AG08396 (cell line): ENCODE data around the gene PEAK1.
"Not testable (repeated sequence)": the region's sequence is repeated elsewhere in the genome, so short reads cannot be mapped to it uniquely, and the experiment has no call there.

ENCODE experiments used
- DNase-seq: peaks from one replicate; pipeline ENCODE4 v3.0.0; 2012; ENCODE audit warnings: low spot score, mixed read lengths

PEAK1 gene

DNA sequence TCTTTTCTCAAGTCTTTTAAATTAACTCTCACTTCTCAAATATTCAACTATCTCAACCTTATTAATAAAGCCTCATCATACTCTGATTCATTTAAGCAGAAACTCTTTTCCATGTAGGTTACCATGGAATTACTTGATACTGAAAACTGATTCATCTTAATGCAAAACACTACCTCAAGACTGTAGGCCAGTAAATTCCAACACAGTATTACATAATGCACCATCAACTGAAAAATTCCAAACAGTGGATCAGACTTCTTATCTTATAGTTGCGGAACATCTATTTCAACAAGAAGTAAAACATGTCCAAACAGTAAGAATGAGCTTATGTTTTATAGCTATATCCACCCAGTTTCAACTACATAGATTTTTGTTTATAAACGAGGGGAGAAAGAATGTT is 124.5 kb downstream of the PEAK1 start:
- no peak for DNase-seq

GRCh38 chr15:77292969-77293558 is 126.8 kb downstream of the PEAK1 start:
- no peak for DNase-seq

DNA sequence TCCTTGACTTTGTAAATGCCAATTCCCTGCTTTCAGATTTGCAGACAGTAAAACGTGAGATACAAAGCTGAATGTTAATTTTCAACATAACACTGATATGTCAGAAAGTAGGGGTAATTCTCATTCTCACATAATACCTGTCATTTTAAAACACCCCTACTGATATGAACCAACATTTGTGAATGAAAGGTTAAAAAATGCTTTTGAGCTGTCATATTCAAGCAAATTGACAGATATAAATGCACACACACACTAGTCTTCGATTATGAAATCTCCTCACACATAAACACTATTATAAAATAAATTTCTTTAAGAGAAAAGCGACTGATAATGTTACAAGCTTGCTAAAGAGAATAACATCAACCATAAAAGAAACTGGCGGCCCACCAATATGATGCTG is 128.8 kb downstream of the PEAK1 start:
- DNase-seq: no peak

DNA sequence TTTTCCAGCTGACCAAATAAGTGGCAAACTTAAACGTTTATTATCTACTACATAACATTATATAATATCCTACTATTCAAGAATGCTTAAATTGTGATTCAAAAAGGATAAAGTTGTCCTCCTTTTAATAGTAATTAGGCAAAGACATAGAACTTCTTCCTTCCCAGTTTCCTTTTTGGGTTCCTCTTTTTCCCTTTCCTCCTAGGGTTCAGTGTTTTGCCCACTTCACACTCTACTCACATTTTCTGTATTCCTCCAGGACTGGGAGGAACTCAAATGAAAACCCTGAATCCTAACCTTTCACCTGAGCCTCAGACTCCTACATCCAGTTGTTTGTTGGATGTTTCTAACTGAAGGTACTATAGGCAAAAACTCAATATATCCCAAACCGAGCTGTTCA is 132.5 kb downstream of the PEAK1 start:
- no peak for DNase-seq

DNA sequence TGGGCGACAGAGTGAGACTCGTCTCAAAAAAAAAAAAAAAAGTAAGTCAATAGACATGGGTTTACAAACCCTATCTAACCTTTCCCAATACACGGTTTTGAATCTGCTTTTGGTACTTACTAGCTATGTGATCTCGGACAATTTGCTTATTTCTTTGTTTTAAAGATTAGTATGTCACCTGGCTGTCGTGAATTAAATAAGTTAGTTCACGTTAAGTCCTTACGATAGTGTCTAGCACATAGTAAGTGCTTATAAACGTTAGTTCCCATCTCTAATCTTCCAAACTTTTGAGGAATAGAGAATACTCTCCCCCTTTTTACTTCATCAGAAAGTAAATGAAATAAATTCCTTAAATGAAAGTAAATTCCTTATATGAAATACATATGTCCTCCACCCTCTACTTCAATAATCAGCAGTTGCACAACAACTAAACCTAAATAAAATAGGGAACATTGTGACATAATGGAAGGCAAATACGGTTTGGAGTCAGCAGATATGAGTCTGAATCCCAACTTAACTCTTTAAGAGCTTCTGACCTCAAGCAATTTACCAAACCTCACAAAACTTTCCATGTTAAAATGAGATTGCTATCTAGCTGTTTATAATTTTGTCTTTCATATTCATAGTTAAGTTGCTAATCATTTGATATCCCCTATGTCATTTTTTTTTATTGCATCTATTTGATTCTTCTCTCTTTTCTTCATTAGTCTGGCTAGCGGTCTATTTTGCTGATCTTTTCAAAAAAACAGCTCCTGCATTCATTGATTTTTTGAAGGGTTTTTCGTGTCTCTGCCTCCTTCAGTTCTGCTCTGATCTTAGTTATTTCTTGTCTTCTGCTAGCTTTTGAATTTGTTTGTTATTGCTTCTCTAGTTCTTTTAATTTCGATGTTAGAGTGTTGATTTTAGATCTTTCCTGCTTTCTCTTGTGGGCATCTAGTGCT is 134.6 kb downstream of the PEAK1 start:
- DNase-seq: no peak

DNA sequence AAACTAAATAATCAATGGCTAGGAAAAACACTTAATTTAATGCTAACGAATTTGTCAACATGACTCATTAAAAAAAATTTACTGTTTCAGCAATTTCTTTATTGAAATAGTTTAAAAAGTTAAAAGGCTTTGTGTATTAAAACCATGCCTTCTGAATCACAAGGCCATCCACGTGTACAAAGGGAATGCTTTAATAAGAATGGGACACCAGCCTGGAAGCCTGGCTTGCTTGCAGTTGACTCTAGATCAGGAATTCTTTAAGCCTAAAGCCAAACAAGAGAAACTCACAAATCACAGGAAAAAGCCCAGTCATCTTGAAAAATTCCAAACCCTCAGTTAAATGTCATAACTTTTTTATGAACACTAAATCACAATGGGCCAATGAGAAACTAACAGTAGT is 137.6 kb downstream of the PEAK1 start:
- DNase-seq: peak; percentile 58

- no peak for DNase-seq
Observed at GRCh38 chr15:77276943-77277342, 143.0 kb downstream of the PEAK1 start.

DNA sequence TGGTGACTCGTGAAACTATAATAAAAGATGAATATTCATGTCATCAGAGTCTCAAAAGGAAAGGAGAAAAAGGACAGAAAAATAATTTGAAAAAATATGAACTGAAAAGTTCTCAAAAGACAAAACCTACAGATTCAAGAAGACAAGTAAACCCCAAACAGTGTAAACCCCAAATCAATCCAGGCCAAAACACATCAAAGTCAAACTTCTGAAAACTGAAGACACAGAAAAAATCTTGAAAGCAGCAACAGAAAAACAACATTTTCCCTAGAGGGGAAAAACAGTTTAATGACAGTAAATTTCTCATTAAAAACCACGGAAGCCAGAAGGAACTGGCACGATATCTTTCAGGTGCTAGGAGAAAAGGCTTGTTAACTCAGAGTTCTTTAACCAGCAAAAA is 143.8 kb downstream of the PEAK1 start:
- no peak for DNase-seq

DNA sequence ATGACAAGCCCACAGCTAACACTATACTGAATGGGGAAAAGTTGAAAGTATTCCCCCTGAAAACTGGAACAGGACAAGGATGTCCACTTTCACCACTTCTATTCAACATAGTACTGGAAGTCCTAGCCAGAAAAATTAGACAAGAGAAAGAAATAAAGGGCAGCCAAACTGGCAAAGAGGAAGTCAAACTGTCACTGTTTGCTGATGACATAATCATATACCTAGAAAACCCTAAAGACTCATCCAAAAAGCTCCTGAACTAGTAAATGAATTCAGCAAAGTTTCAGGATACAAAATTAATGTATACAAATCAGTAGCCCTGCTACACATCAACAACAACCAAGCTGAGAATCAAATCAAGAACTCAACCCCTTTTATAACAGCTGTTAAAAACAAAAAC is 146.8 kb downstream of the PEAK1 start:
- not testable (repeated sequence) for DNase-seq

DNA sequence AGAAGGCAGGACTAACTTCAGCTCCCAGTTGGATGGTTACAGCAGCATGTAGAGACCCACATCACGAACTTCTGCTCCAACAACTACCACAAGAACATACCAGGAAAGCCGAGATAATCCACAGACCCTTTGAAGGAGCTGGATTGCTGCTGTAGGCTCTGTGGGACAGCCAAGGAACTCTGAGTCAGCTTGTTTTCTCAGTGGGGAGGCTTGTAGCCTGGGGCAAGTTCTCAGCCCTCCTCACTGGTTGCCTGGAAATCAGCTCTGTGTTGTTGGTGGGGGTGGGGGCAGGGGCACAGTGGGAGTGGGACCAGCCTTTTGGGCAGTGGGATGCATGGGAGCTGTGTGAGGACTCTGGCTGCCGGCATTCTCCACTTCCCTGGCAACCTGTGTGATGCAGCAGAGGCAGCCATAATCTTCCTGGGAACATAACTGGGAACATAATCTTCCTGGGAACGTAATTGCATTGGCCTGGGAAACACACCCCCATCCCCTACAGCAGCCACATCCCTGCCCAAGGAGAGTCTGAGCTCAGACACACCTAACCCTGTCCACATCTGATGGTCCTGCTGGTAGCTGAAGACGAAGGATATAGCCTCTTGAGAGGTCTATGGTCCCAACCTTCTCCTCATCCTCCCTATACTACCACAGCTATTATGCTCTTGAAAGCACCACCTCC is 153.1 kb downstream of the PEAK1 start:
- no peak for DNase-seq

- no peak for DNase-seq
Observed at GRCh38 chr15:77255385-77255784, 164.5 kb downstream of the PEAK1 start.

GRCh38 chr15:77251662-77252061 is 168.2 kb downstream of the PEAK1 start:
- no peak for DNase-seq

GRCh38 chr15:77247116-77247515 is 172.8 kb downstream of the PEAK1 start:
- no peak for DNase-seq

DNA sequence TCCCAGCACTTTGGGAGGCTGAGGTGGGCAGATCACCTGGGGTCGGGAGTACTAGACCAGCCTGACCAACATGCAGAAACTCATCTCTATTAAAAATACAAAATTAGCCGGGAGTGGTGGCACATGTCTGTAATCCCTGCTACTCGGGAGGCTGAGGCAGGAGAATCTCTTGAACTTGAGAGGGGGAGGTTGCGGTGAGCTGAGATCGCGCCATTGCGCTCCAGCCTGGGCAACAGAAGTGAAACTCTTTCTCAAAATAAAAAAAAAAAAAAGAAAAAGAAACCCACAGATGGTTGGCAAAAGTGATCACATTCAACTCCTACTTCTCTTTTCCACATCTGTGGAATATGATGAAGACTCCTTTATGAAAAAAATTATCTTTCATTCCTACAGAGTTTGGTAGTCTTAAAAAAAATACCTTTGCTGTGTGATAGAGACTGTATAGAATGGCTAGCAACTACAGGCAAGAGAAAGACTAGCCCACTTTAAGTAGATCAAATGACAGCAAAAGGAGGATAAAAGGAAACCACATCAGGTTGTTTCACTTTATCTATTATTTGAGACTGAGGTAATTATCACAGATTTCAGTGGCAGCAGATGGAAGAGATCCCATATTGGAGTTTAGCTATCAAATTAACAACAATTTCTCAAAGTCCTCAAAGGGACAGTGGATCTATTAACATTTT is 176.0 kb downstream of the PEAK1 start:
- no peak for DNase-seq

DNA sequence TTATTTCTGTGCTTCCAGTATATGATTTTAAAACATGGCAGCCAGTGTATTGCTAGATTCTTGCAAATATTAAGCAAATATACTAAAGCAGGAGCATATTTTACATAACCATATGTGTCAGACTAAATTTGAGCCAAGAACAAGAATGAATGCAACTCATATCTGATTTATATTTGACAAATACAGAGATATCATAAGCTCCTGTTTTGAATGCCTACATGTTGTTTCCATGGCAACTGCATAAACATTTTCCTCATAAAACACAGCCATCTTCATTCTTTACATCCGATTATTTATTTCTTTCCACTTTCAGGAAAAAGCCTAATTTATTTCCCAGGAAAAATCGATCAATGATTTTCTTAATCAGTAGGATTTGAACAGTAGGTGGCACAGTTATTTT is 176.8 kb downstream of the PEAK1 start:
- no peak for DNase-seq

GRCh38 chr15:77239882-77240608 is 179.9 kb downstream of the PEAK1 start:
- DNase-seq: no peak

DNA sequence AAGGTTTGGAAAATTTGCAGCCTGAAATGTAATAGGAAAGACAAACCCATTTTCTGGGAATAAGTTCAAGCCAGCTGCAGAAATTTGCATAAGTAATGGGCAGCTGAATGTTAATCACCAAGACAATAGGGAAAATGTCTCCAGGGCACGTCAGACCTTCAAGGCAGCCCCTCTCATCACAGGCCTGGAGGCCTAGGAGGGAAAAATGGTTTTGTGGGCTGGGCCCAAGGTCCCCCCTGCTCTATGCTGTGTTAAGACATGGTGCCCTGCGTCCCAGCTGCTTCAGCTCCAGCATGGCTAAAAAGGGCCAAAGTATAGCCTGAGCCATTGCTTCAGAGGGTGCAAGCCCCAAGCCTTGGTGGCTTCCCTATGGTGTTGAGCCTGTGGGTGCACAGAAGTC is 184.3 kb downstream of the PEAK1 start:
- no peak for DNase-seq

- no peak for DNase-seq
Observed at GRCh38 chr15:77228828-77229227, 191.1 kb downstream of the PEAK1 start.

GRCh38 chr15:77226652-77227051 is 193.3 kb downstream of the PEAK1 start:
- no peak for DNase-seq

DNA sequence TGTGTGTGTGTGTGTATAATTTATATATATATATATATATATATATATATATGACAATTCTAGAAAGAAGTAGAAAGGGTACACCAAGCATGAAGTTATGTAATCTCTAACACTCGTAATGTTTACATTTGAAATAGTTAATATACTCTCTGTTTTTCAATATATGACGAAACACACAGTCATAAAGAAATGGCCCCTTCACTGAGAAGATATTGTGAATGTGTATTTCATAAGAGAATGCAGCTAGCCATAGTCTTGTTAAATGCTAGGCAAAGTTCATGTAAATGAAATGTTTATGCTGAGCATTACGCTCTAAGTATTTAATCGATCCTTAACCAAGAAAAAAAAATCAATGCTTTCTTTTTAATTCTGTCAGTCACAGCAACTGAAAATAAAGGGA is 194.3 kb downstream of the PEAK1 start:
- no peak for DNase-seq

DNA sequence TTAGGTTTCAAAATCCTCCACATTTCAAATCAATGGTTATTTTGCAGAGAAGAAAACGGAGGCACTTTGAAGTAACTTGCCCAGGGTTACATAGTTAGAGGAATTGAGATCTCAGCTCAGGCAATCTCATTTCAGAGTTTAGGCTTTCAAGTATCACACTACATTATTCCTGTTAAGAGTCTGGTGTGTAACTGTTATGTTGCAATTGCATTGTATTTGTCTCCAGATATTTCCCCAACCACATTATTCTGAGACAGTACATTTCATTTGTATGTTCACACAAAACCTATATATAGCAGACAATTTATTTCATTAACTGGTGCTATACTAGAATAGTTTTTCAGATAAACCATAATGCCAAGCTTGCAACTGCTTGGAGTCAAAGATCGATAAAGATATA is 194.8 kb downstream of the PEAK1 start:
- no peak for DNase-seq

- DNase-seq: no peak
Observed at GRCh38 chr15:77224352-77224751, 195.6 kb downstream of the PEAK1 start.
